Natural killer cell (primary cell): ENCODE measurements around the gene PDE11A. TPM values are rescaled to one million over a fixed set of nuclear protein-coding genes. Genes with fewer than 3 reads are reported as not detected.
"Not testable (repeated sequence)": the region's sequence is repeated elsewhere in the genome, so short reads cannot be mapped to it uniquely, and the experiment has no call there.

Experiments used
- ATAC-seq, 3 donors: fragments of 150-1000 bp in 2 of 3; fragments of 200-7000 bp in 1 of 3; cut with Tn5 transposase; 1 replicate in 1 of 3; 2 replicates in 2 of 3; pipeline ENCODE4 v1.10.0; 2021; ENCODE audit warnings: mild to moderate bottlenecking in 2 of 3, moderate library complexity in 2 of 3
- DNase-seq, 2 donors: peaks; one replicate each; pipeline versions ENCODE4 v3.0.0 to v3.0.0-alpha.2; 2013 to 2021; ENCODE audit warnings: mixed read lengths in 1 of 2
- H3K27ac ChIP-seq: one replicate; pipeline ENCODE4 v1.5.1; 2013; ENCODE audit warnings: mild to moderate bottlenecking, low read length
- H3K27me3 ChIP-seq: one replicate; pipeline ENCODE4 v1.6.1; 2013; ENCODE audit warnings: low read length; ENCODE audit not compliant: control insufficient read depth, insufficient read depth
- H3K36me3 ChIP-seq: one replicate; pipeline ENCODE4 v1.6.1; 2013; ENCODE audit warnings: low read length; ENCODE audit not compliant: control insufficient read depth, insufficient read depth
- H3K4me1 ChIP-seq: one replicate; pipeline ENCODE4 v1.6.1; 2013; ENCODE audit warnings: low read length; ENCODE audit not compliant: control insufficient read depth, insufficient read depth
- H3K4me3 ChIP-seq: one replicate; pipeline ENCODE4 v1.5.1; 2013; ENCODE audit warnings: low read length
- H3K9me3 ChIP-seq: one replicate; pipeline ENCODE4 v1.6.1; 2013; ENCODE audit warnings: low read length; ENCODE audit not compliant: control insufficient read depth, insufficient read depth
- H3K27ac Mint-ChIP-seq, 2 donors: one replicate each; pipeline ENCODE4 v1.8.0; 2022; ENCODE audit warnings: mild to moderate bottlenecking in 2 of 2, mixed read lengths in 2 of 2, moderate library complexity in 1 of 2
- H3K27me3 Mint-ChIP-seq, 2 donors: one replicate each; pipeline ENCODE4 v1.8.0; 2022; ENCODE audit warnings: low read depth in 2 of 2, mixed read lengths in 2 of 2
- H3K36me3 Mint-ChIP-seq: one replicate; pipeline ENCODE4 v1.8.0; 2022; ENCODE audit warnings: mixed read lengths
- H3K4me1 Mint-ChIP-seq, 2 donors: one replicate each; pipeline ENCODE4 v1.8.0; 2022; ENCODE audit warnings: mixed read lengths in 2 of 2
- H3K4me3 Mint-ChIP-seq: one replicate; pipeline ENCODE4 v1.8.0; 2022; ENCODE audit warnings: mild to moderate bottlenecking, moderate library complexity, mixed read lengths
- H3K9me3 Mint-ChIP-seq, 2 donors: one replicate each; pipeline ENCODE4 v1.8.0; 2022; ENCODE audit warnings: mixed read lengths in 2 of 2
- WGBS: methylation state at CpG from one replicate; pipeline ENCODE4 v1.1.7; 2013; ENCODE audit warnings: missing lambda C conversion rate; ENCODE audit not compliant: insufficient coverage; 5-methylcytosine and 5-hydroxymethylcytosine counted together
- intact Hi-C: fragments of 100-400 bp; cut with micrococcal nuclease; formaldehyde crosslinking; loops from one replicate; pipeline ENCODE4 v1.14.2; 2022
- total RNA-seq, 4 donors: library from RNA; stranded (reverse); fragments of 120-200 nt in 1 of 4; gene quantifications; one replicate each; pipeline versions ENCODE4 v1.2.3 to v1.2.4, GENCODE V29; 2013 to 2022
- TF ChIP-seq, protein P1 (sequence below): fragments of 200-600 bp; IDR thresholded peaks from one replicate; pipeline ENCODE4 v1.8.0; 2022; ENCODE audit warnings: antibody characterized with exemption

PDE11A gene
- total RNA-seq, 3 donors from 2014 or later (not counting 1 experiment from before 2014, with no cell fraction given): not detected

GRCh38 chr2:177796654-177797415, 275.7 kb downstream of the PDE11A start:
- Mint-ChIP-seq H3K4me3 (no peak overlapping the region), H3K4me1 (no peaks in the 10 kb centered on the region), H3K27ac (no peak overlapping the region), H3K27me3 (peaks cover 14 to 15% of the 10 kb centered on the region in 2 donors), H3K36me3 (no peaks in the 10 kb centered on the region), H3K9me3 (no peaks in the 10 kb centered on the region)
- no peak overlapping the region for H3K27ac ChIP-seq
- WGBS: 79% methylated on average over 4 of the region's 4 CpGs
- intact Hi-C loops: no loop called here
- H3K4me1 ChIP-seq: no peaks in the 10 kb centered on the region
- no peaks in the 10 kb centered on the region for H3K9me3 ChIP-seq
- H3K36me3 ChIP-seq: no peaks in the 10 kb centered on the region
- DNase-seq: no peak
- peaks cover under 1% of the 10 kb centered on the region for H3K27me3 ChIP-seq
- no peak for ATAC-seq
- TF ChIP-seq, protein P1, sequence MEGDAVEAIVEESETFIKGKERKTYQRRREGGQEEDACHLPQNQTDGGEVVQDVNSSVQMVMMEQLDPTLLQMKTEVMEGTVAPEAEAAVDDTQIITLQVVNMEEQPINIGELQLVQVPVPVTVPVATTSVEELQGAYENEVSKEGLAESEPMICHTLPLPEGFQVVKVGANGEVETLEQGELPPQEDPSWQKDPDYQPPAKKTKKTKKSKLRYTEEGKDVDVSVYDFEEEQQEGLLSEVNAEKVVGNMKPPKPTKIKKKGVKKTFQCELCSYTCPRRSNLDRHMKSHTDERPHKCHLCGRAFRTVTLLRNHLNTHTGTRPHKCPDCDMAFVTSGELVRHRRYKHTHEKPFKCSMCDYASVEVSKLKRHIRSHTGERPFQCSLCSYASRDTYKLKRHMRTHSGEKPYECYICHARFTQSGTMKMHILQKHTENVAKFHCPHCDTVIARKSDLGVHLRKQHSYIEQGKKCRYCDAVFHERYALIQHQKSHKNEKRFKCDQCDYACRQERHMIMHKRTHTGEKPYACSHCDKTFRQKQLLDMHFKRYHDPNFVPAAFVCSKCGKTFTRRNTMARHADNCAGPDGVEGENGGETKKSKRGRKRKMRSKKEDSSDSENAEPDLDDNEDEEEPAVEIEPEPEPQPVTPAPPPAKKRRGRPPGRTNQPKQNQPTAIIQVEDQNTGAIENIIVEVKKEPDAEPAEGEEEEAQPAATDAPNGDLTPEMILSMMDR: no peak
- H3K4me3 ChIP-seq: no peak overlapping the region

DNA sequence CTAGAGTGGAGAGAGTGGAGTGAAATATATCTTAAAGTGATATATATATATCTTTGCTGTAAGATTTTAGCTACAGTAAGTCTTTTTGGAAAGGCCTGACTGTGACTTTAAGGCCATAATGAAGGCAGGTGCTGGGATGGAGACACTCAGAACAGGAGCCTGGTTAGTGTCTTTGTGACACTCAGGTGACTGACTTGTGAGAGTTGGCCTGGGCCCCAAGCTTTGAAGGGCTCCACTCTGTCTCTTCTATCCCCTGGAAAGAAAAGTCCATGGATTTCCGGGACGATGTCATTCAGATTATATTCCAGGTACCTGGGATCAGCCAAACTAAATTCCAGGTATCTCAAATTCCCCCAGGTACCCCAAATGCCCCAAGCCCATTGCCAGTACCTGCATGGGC, 276.6 kb downstream of the PDE11A start:
- Histone ChIP-seq H3K4me1 (no peaks in the 10 kb centered on the region), H3K27me3 (no peaks in the 10 kb centered on the region), H3K4me3 (no peak overlapping the region), H3K36me3 (no peaks in the 10 kb centered on the region), H3K27ac (no peak overlapping the region), H3K9me3 (no peaks in the 10 kb centered on the region)
- Mint-ChIP-seq H3K9me3 (no peaks in the 10 kb centered on the region), H3K4me3 (no peak overlapping the region), H3K4me1 (no peaks in the 10 kb centered on the region), H3K36me3 (no peaks in the 10 kb centered on the region), H3K27ac (no peak overlapping the region), H3K27me3 (peaks cover 7 to 10% of the 10 kb centered on the region in 2 donors)
- no peak for DNase-seq
- TF ChIP-seq, protein P1: no peak
- 94% methylated on average over 2 of the region's 2 CpGs for WGBS
- no peak for ATAC-seq
- intact Hi-C loops: no loop called here

DNA sequence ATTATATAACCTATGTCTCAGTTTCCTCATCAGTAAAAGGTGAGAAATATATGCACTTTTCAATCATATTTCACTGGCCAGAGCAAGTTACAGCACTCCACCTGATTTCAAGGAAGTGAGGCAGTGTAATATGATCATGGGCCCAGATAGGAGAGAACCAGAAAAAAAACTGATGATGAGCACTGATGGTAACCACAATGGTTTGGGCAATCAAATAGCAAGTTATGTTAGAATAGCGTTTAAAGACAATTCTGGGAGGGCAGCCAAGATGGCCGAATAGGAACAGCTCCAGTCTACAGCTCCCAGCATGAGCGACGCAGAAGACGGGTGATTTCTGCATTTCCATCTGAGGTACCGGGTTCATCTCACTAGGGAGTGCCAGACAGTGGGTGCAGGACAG, 287.4 kb downstream of the PDE11A start:
- 78% methylated on average over 5 of the region's 6 CpGs for WGBS
- peak overlapping the region; percentile 74 for H3K27ac ChIP-seq
- H3K4me3 ChIP-seq, H3K9me3 Mint-ChIP-seq, H3K27me3 Mint-ChIP-seq, H3K36me3 ChIP-seq, H3K27me3 ChIP-seq, H3K36me3 Mint-ChIP-seq, intact Hi-C loops, DNase-seq, H3K4me3 Mint-ChIP-seq, H3K9me3 ChIP-seq: not testable (repeated sequence)
- peak in 1 of 3 donors; percentile 39 for ATAC-seq
- peaks cover 12% of the 10 kb centered on the region for H3K4me1 ChIP-seq
- H3K4me1 Mint-ChIP-seq: peaks cover 20 to 38% of the 10 kb centered on the region in 2 donors
- peak overlapping the region; percentile 75 to 94 for H3K27ac Mint-ChIP-seq

GRCh38 chr2:177784745-177785067, 287.9 kb downstream of the PDE11A start:
- DNase-seq (no peak), ATAC-seq (no peak)
- peaks cover 2 to 3% of the 10 kb centered on the region in 2 donors for H3K9me3 Mint-ChIP-seq
- H3K27me3 ChIP-seq: no peaks in the 10 kb centered on the region
- peaks cover 20 to 38% of the 10 kb centered on the region in 2 donors for H3K4me1 Mint-ChIP-seq
- peaks cover 0 to 2% of the 10 kb centered on the region in 2 donors for H3K27me3 Mint-ChIP-seq
- H3K4me3 ChIP-seq: no peak overlapping the region
- peak overlapping the region; percentile 74 for H3K27ac ChIP-seq
- no CpG with 5 or more reads among the region's 1 CpG for WGBS
- TF ChIP-seq, protein P1: no peak
- H3K36me3 ChIP-seq: no peaks in the 10 kb centered on the region
- peaks cover 12% of the 10 kb centered on the region for H3K4me1 ChIP-seq
- no peaks in the 10 kb centered on the region for H3K36me3 Mint-ChIP-seq
- H3K9me3 ChIP-seq: no peaks in the 10 kb centered on the region
- intact Hi-C loops: no loop called here
- peak overlapping the region; percentile 75 to 94 for H3K27ac Mint-ChIP-seq
- H3K4me3 Mint-ChIP-seq: peak overlapping the region; percentile 88
